Tibial artery (tissue), 4 donors: Measurements from ENCODE around the gene MAP4K2.
"Not testable (repeated sequence)": the region's sequence is repeated elsewhere in the genome, so short reads cannot be mapped to it uniquely, and the experiment has no call there.

Source experiments
- DNase-seq, 2 donors: peaks; one replicate each; pipeline ENCODE4 v3.0.0-alpha.2; 2019
- H3K27ac ChIP-seq, 2 donors: fragments of 200-600 bp; sonication (generic) in 1 of 2; 1 replicate in 1 of 2; 2 replicates in 1 of 2; pipeline ENCODE4 v1.5.1; 2018 to 2019; ENCODE audit warnings: mild to moderate bottlenecking in 1 of 2
- H3K27me3 ChIP-seq, 2 donors: fragments of 200-600 bp; sonication (generic) in 1 of 2; one replicate each; pipeline versions ENCODE4 v1.5.1 to v1.6.0; 2016 to 2019
- H3K36me3 ChIP-seq, 3 donors: fragments of 200-600 bp; sonication (generic) in 2 of 3; one replicate each; pipeline ENCODE4 v1.5.1; 2016 to 2019; ENCODE audit warnings: mild to moderate bottlenecking in 2 of 3
- H3K4me1 ChIP-seq, 4 donors: fragments of 200-600 bp; sonication (generic) in 2 of 4; 1 replicate in 3 of 4; 2 replicates in 1 of 4; pipeline ENCODE4 v1.5.1; 2016 to 2019
- H3K4me3 ChIP-seq, 2 donors: fragments of 200-600 bp; sonication (generic) in 1 of 2; 1 replicate in 1 of 2; 2 replicates in 1 of 2; pipeline ENCODE4 v1.5.1; 2018 to 2019; ENCODE audit warnings: mild to moderate bottlenecking in 2 of 2
- H3K9me3 ChIP-seq, 3 donors: fragments of 200-600 bp; sonication (generic) in 1 of 3; one replicate each; pipeline ENCODE4 v1.5.1; 2016 to 2019
- CTCF ChIP-seq, 2 experiments: fragments of 200-600 bp in 1 of 2; fragments of 450-650 bp in 1 of 2; IDR thresholded peaks; one replicate each; pipeline ENCODE4 v1.5.1; 2017 to 2019; ENCODE audit warnings: antibody characterized with exemption in 2 of 2, mild to moderate bottlenecking in 1 of 2, moderate library complexity in 1 of 2
- intact Hi-C: fragments of 100-400 bp; cut with DNase I; formaldehyde crosslinking; loops from one replicate; pipeline ENCODE4 v1.15.0; 2023; ENCODE audit warnings: low total_unique reads

Gene MAP4K2

GRCh38 chr11:64848826-64849597 lies 46.0 kb upstream of the MAP4K2 start:
- Histone ChIP-seq H3K27me3 (peaks cover 0 to 5% of the 10 kb centered on the region in 2 donors), H3K9me3 (no peaks in the 10 kb centered on the region), H3K27ac (peak overlapping the region; percentile 48 to 97), H3K4me1 (peaks cover 0 to 72% (median 55%) of the 10 kb centered on the region in 4 donors), H3K36me3 (peaks cover 13 to 26% (median 25%) of the 10 kb centered on the region in 3 donors), H3K4me3 (no peak overlapping the region)
- intact Hi-C loops: loop anchor here (2.0 kb wide), 1 partner anchor 40 kb away; no protein-coding TSS in a partner anchor
- DNase-seq: no peak
- TF ChIP-seq CTCF (IDR thresholded peaks at IDR 0.05): no peak

- DNase-seq: no peak
Measured at GRCh38 chr11:64848214-64848825, 45.3 kb upstream of the MAP4K2 start.

GRCh38 chr11:64846998-64847666 lies 44.1 kb upstream of the MAP4K2 start:
- no peaks in the 10 kb centered on the region for H3K9me3 ChIP-seq

More at GRCh38 chr11:64848214-64848825, 45.3 kb upstream of the MAP4K2 start:
- Histone ChIP-seq H3K9me3 (no peaks in the 10 kb centered on the region), H3K27me3 (peaks cover 0 to 5% of the 10 kb centered on the region in 2 donors), H3K27ac (peak overlapping the region; percentile 48 to 97), H3K36me3 (peaks cover 6 to 19% (median 18%) of the 10 kb centered on the region in 3 donors), H3K4me1 (peaks cover 0 to 67% (median 51%) of the 10 kb centered on the region in 4 donors), H3K4me3 (no peak overlapping the region)
- intact Hi-C loops: loop anchor here (2.0 kb wide), 1 partner anchor 40 kb away; no protein-coding TSS in a partner anchor
- TF ChIP-seq CTCF (IDR thresholded peaks at IDR 0.05): no peak

GRCh38 chr11:64845776-64846129 lies 42.7 kb upstream of the MAP4K2 start:
- not testable (repeated sequence) for H3K4me3 ChIP-seq, H3K27me3 ChIP-seq, H3K9me3 ChIP-seq, H3K27ac ChIP-seq, H3K36me3 ChIP-seq, DNase-seq
- peaks cover 0 to 47% (median 35%) of the 10 kb centered on the region in 4 donors for H3K4me1 ChIP-seq
- intact Hi-C loops: loop anchor here (2.0 kb wide), 1 partner anchor 49 kb away; no protein-coding TSS in a partner anchor

More at GRCh38 chr11:64846998-64847666, 44.1 kb upstream of the MAP4K2 start:
- DNase-seq: peak; percentile 86 to 93
- intact Hi-C loops: loop anchor here (2.0 kb wide), 1 partner anchor 48 kb away; no protein-coding TSS in a partner anchor
- Histone ChIP-seq H3K36me3 (peaks cover 0 to 7% (median 6%) of the 10 kb centered on the region in 3 donors), H3K27ac (peak overlapping the region; percentile 1 to 35), H3K4me3 (no peak overlapping the region), H3K4me1 (peaks cover 0 to 57% (median 42%) of the 10 kb centered on the region in 4 donors), H3K27me3 (peaks cover 0 to 5% of the 10 kb centered on the region in 2 donors)
- TF ChIP-seq CTCF (IDR thresholded peaks at IDR 0.05): peak; percentile 98 to 99

GRCh38 chr11:64845129-64845775 lies 42.2 kb upstream of the MAP4K2 start:
- peak overlapping the region in 1 of 2 donors; percentile 51 for H3K4me3 ChIP-seq
- no peak for DNase-seq
- peaks cover 0 to 2% (median 0%) of the 10 kb centered on the region in 3 donors for H3K36me3 ChIP-seq
- TF ChIP-seq CTCF (IDR thresholded peaks at IDR 0.05): no peak
- H3K27ac ChIP-seq: no peak overlapping the region
- H3K4me1 ChIP-seq: peaks cover 0 to 44% (median 31%) of the 10 kb centered on the region in 4 donors
- H3K9me3 ChIP-seq: no peaks in the 10 kb centered on the region
- intact Hi-C loops: no loop called here
- H3K27me3 ChIP-seq: peaks cover 0 to 5% of the 10 kb centered on the region in 2 donors
